ENCODE measurements around the gene C5.

The C5 gene

DNA sequence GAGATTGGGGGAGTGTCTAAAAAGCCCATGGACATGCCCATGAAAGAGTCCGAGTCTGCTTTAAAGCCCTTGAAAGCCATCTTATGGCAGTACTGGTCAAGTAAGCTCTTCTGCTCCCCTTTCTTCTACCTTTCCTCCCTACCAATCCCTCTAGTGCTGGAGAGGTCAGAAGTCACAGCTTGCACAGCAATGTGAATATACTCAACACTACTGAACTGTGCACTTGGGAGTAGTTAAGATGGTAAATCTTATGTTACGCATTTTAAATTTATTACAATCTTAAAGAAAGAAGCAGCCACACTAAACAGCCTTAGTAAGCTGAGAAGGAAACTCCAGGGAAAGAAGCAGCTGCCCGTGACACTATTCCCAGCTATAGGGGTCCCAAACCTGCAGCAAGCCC is 111.2 kb downstream of the C5 start:
- DNase-seq: no peak

DNA sequence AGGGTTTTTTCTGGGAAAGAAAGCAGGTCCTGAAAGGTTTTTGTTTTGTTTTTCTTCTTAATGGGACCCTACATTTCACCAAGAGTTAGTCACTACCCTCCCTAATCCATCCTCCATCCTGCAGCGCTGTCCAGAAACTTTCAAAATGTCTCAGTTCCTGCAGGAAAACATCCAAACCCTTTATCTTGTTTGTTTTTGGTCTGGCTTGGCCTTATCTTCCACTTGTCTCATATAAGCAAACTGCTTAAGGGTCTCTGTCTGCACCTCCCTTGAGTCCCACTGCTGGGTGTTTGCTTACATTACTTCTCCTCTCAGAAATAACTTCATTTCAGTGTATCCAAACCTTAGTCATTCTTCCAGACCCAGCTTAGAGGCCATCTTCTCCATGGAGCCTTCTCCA is 112.5 kb downstream of the C5 start:
- DNase-seq: no peak

- no peak for DNase-seq
Measured at GRCh38 chr9:120937127-120937526, 112.9 kb downstream of the C5 start.

- no peak for DNase-seq
Measured at GRCh38 chr9:120936764-120937122, 113.3 kb downstream of the C5 start.

DNA sequence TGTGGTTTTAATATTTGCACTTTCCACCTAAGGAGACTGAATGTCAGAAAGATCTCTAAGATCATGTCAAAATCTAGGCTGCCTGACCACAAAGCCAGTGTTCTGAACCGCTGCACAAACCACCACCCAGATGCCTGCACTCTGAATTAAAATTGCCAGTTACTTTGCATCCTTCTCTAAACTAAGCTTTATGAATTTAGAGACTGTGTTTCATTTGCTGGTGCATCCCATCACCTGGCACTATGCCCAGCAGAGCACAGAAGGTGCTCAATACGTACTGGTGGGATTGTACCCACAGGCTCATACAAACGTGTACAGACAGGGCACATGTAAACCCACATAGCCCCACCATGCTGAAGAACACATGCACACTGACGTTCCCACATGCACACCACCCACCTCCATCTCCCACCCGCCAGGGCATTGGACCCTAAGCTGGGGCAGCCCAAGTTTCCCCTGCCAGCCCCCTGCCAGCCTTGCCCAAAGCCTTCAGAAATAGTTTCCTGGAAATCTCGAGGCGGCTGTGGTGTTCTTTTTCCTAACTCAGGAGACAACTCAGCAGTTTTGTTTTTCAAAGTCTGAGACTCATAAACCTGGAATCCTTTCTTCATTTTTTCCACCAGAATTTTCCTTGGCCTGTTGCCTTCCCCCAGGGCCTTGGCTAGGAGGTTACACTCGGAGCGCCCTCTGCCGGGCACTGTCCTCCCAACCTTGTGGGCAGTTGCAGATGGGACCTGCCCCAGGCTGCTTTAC is 113.9 kb downstream of the C5 start:
- peak; percentile 88 for DNase-seq

- DNase-seq: peak; percentile 37
Measured at GRCh38 chr9:120935383-120935857, 114.7 kb downstream of the C5 start.

- no peak for DNase-seq
Measured at GRCh38 chr9:120934281-120934680, 115.8 kb downstream of the C5 start.

DNA sequence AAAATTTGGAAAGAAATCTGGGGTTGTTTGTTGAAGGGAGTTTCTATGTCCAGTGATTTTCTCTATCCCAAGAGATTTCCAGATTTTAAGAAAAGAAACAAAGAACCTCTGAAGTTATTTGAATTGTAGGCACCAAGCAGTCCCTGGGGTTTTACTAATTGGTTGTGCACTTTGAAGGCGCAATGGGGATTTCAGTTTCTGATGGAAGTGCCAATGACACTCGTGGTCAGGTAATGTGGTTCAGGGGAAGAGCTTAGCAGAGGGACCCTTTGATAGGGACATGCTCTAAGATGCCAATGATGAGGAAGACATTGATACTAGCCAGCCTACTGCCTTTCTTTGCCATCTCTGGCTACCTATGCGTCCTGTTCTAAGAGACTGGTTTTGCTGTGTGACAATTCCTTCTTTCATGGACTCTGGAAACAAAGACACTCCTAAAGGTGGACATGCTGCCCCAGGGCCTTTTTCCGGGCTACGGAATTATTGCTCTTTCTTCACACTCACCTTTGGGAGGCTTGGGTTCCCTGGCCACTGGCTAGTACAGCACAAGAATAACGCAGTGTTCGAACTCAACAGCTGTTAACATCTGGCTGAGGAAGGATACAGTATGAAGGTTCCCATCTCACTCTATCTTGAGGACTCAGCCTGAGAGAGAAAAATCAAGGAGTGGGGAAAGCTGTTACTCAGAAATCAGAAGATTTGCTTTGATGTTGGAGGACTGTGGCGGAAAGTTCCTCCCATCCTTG is 116.6 kb downstream of the C5 start:
- DNase-seq: peak; percentile 29

DNA sequence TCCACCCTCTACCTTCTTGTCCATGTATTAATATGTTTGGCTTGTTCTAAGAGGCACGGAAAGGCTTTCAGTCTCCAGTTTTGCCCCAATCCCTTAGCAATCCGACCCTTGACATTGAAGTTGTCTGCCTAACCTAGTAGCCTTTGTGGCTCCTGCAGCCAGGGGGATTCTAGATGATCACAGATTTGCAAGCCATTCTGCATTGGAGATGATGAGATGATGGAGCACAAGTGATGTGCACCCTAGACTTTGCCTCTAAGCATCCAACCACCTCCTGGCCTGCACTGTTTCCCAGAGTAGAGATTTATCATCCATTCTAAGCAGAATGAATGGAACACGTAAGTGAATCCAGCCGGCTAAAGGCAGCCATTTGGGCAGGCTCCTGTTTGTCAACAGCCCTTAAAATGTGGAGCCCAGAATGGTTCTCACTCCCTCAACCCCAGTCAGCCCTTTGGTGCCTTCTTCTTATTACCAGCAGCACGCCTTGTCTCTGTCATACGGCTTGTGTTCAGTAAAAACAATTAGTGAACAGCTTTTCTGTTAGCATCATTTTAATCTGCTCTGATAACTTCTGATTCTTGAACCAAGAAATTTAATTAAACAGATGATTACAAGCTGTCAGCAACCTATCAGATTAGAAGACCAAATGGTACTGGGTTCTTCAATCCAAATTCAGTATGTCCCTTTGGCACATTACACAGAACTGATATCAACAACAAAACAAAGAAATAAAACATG is 117.8 kb downstream of the C5 start:
- peak; percentile 32 for DNase-seq

DNA sequence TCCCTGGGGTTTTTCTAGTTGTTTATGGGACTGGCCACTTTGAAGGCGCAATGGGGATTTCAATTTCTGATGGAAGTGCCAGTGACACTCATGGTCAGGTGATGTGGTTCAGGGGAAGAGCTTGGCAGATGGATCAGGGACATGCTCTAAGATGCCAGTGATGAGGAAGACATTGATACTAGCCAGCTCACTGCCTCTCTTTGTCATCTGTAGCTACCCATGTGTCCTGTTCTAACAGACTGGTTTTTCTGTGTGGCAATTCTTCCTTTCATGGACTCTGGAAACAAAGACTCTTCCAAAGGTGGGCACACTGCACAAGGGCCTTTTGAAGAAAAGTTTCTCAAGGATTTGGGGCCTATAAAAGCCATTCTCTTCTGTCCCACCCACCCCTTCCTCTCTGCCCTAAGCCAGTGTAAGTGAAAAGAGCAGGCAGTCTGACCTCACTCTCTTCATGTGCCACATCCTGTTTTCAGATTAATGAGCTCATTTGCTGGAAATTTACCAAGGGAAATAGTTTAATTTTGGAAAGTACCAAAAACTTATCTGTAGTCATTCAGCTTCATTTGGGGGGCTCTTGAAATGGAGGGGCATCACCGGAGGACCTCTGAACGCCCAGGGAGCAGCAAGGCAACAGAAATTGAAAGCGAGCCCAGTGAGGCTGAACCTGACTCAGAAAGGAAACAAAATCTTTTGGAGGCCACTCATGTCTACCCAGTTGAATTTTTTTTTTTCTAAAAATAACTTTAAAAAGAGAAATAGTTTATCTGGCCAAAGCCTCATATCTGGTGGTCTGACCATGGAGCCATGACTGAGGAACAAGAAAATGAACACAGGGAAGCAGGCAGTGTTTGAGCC is 118.6 kb downstream of the C5 start:
- peak; percentile 91 for DNase-seq

DNA sequence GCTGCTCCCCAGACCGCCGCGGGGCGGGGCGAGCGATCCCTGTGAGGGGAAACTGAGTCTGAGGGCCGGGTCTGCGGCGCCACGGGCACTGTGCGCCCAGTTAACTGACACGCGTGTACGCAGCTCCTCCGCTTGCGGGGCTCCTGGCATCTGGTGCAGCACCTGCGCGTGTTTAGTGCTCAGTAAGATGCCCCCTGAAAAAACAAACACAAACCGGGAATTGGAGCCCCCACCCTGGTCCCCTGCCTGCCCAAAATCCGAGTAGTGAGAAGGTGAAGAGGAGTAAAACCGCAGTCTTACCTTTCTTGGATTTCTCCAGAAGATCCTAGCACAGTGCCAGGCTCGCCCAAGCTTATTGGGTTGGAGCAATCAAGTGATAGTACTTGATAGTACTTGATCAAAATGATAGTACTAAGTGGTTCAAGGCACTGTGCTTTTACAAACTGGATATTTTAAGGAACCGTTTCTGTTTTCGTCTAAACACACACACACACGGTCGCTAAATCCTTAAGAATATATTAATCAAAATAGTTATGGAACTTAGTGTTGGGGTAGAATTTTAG is 120.8 kb downstream of the C5 start:
- DNase-seq: no peak

- DNase-seq: peak; percentile 86
Measured at GRCh38 chr9:120928483-120929228, 121.4 kb downstream of the C5 start.

DNA sequence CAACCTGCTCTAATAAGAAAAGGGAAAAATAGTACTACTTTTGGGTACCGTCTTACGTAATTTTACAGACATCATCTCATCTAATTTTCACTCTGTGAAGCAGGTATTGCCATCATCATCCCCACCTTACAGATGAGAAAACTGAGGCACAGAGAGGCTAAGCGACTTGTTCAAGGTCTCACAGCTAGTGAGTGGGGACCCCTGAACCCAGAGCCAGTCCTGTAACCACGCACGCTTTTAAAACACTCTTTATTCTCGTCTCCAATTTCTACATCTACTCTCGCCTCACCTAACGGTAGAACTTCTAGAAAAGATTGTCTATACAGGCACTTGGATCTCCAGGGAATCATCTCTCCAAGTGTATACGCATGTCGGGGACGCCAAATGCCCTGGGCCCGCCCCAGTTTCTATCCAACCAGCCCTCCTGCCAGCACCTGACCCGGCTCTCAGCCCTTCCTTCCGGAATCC is 122.0 kb downstream of the C5 start:
- peak; percentile 81 for DNase-seq

GRCh38 chr9:120927269-120928014 is 122.6 kb downstream of the C5 start:
- DNase-seq: peak; percentile 49

DNA sequence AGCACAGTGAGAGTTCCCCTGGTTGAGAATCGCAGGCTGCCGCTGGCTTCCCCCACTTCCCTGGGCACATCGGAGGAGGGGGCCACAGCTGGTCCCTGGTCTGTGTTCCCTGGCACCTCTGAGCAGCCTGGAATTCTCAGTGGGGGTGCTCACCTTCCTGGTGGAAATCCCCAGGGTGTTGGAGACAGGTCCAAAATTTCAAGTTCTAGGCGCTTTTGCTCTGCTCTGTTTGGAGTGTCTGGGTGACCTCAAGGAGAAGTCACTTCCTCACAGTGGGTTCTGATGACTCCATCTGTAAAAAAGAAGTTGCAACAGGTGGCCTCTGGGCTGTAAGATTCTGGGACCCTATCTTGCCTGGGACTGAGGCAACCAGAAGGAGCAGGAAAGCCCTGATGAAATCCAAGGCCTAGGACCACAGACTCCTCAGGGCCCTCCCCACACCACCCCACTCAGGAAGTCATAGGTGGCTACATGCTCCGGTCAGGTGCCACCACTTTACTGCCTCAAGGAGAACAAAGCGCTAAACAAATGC is 123.6 kb downstream of the C5 start, which contains the start of gene TRAF1:
Gene TRAF1, minus strand, starts transcription at position 400 of the 532 bp plus-strand sequence. CDS start 721 bp downstream, outside the sequence.
- DNase-seq: no peak

DNA sequence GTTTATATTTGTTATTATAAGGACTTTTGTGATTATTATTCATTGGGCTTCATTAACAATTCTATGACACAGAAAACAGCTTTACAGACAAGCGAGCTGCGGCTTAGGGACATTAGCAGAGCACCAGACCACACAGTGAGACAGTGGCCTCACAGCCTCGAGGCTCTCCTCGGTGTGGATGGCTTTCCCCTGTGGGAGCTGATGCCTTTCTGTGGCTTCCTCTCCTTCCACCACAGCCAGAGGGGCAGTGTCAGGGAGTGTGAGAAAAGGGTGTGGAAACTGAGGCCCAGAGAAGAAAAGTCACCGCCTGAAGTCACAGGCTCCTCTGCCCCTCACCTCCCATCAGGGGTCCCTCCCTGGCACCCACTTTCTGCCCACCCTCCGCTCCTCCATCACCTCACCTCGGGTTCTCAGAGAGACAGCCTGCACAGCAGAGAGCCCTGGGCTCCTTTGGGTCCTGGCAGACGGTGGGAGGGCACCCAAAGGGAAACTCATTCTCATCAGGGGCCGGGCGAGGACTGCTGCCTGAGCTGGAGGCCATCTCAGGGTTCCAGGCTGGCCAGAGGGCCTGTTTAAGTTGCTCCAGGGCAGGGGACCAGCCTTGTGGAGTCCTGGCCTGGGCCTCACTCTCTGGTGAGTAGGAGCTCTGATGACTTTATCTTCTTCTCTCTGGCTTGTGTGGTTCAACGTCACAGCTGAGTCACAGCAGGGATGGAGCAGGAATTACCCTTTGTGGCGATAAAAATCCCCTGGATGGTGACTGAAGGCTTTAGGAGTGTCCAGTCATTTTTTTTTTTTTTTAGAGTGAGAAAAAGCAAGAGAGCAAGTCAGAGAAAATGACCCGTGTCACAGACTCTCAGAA is 124.3 kb downstream of the C5 start:
- DNase-seq: peak; percentile 93

DNA sequence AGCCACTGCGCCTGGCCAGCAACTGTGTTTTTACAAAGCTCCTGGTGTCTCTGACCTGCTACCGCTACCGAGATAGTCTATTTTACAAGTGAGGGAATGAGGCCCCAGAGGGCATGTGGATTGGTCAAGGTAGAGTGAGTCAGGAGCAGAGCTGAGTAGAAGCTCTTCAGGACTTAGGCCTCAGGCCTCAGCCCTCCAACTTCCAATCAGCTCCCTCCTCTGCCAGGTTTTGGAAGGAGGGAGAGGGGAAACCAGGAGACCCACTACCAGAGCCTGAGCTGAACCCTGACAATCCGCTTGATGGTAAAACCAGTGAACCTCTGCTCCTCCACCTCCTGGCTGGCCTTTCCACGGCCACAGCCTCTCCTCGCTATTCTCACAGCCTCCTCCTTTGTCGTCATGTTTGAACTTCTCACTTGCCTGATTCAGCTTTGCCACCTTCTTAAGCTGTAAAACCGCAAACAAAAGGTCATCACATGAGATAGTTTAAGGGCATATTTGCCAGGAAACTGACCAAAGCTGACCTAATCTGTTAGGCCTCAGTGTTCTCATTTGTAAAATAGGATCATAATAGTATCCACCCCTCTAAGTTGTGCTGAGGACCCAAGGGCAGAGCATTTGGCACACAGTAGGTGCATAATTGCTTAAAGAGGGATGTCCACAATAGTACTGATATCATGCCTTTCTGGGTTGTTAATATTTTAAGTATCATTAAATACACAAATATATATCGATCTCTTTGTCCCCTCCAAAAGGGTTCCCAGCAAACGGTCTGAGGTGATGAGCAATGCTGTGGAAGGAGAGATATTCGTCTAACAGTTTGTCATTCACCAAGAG is 125.2 kb downstream of the C5 start:
- peak; percentile 69 for DNase-seq

DNA sequence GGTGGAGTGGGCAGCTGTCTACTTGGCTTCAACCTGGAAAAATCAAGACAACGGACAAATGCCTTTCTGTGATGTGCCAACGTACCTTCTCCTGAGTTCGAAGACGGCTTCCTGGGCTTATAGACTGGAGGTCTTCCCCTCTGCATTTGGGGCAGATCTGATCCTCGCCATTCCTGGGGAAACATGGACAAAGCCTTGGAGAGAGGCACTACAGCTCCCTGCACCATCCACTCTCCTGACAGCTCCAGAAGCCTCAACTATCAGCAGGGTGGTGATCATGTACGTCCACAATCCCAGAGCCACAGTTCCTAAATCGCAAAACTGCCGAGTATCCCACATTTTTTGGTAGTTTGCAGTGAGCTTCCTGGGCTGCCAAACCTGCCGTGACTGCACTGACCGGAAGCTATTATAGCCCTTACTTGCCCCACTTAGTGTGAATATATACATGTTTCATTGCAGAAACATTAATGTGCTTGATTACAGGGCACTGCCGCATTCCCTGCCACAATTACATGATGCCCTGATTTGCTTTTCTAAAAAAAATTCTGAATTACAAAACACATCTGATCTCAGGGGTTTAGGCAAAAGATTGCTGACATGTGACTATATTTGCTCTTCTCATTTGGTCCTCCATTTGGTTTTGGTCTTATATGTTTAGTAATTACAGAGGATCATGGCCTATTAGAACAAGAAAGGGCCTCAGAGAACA is 126.3 kb downstream of the C5 start:
- peak; percentile 38 for DNase-seq

Measured in CD4-positive, alpha-beta T cell treated with Interleukin-10 for 1 hour (primary cell).